HG03432 (cell line): Measurements from ENCODE around the gene IRX4.
"Not testable (repeated sequence)": the region's sequence is repeated elsewhere in the genome, so short reads cannot be mapped to it uniquely, and the experiment has no call there.

ENCODE experiments used
- ATAC-seq: cut with Tn5 transposase; IDR thresholded peaks from one replicate; pipeline ENCODE4 v1.9.1; 2021; ENCODE audit warnings: mild to moderate bottlenecking, moderate library complexity; ENCODE audit not compliant: unreplicated experiment

Gene IRX4

GRCh38 chr5:1860949-1861348 is 21.8 kb downstream of the IRX4 start:
- no peak for ATAC-seq

- ATAC-seq, result no peak
These were observed 22.6 kb downstream of the IRX4 start for GRCh38 chr5:1860021-1860610.

DNA sequence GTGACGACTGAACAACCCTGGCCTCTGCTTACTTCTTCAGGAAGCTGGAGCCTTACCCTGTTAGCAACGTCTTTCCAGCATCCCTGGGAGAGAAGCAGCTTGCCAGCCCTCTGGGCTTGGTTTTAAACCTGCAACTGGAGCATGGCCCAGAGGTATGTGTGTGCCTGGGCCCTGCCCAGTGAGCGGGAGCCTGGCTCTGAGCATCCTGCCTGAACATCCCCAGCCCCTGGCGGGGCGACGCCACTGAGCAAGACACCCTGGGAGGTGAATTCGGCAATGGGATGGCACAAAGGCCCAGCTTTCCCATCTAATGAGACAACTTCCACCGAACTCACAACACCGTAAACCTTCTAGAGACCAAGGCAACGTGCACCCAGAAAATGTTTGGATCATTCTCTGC is 23.6 kb downstream of the IRX4 start:
- no peak for ATAC-seq

- ATAC-seq, result no peak
These were observed 24.3 kb downstream of the IRX4 start for GRCh38 chr5:1858436-1858835.

GRCh38 chr5:1857256-1857600 is 25.5 kb downstream of the IRX4 start:
- no peak for ATAC-seq

GRCh38 chr5:1856596-1857255 is 26.0 kb downstream of the IRX4 start:
- no peak for ATAC-seq

- ATAC-seq, result no peak
These were observed 27.1 kb downstream of the IRX4 start for GRCh38 chr5:1855596-1855995.

DNA sequence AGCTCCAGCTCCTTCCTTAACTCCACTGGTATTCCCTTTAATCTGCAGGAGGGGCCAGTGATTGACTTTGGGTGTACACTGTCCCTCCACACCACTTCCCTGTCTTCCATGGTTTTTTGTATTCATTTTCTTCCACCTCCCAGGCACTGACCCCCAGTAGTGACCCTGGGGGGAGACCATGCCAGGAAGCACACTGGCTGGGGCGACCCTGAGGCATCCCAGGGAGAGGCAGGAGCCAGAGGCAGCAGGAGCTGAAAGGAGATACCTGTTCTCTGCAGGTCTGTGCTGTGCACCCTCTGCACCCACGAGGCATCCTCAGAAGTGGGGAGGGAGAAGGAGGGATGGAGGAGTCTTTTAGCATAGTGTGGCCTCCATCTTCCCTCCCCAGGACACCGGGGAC is 27.6 kb downstream of the IRX4 start:
- ATAC-seq, result no peak

DNA sequence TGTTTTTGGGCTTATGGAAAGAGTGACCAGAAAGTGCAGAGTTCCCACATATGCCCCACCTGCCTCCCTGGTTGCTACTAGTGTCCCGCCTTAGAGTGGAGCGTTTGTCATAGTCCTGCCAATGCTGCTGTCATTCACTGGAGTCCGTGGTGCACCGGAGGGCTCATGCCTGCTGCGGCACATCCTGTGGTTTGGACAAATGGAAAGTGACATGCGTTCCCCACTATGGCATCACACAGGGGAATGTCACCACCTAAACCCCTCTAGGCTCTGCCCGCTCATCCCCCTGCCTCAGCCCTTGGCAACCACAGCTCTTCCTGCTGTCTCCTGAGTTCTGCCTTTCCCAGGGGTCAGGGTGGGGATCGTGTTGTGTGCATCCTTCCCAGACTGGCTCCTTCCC is 29.2 kb downstream of the IRX4 start:
- no peak for ATAC-seq

DNA sequence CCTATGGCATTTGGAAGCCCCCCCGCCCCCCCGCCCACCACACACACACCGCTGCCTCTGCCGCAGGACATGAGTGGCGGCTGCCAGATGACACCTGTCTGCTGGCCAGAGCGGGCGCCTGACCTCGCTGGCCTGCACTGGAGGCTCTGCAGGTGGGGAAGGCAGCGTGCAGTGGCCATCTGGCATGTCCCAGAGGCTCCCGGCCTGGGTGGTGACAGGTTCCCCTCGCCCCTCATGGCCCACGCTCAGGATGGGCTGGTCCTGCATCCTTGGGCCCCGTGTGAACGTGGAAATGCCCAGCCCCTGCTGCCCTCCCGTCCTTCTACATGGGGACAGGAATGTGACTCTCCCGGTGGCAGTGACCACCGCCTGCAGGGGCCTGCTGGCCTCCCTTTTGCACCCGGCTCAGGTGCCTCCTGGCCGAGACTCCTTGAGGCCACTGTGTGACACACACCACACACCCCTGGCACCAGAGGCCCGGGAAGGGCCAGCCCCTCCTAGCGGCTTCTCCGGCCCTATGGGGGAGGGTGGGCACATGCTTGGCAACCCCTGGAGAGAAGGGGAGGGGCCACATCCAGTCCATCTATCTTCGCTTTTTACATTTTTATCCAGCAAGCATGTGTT is 30.3 kb downstream of the IRX4 start:
- ATAC-seq, result no peak

- ATAC-seq, result no peak
These were observed 31.3 kb downstream of the IRX4 start for GRCh38 chr5:1851290-1851934.

GRCh38 chr5:1850324-1851154 is 32.2 kb downstream of the IRX4 start:
- ATAC-seq, result no peak

DNA sequence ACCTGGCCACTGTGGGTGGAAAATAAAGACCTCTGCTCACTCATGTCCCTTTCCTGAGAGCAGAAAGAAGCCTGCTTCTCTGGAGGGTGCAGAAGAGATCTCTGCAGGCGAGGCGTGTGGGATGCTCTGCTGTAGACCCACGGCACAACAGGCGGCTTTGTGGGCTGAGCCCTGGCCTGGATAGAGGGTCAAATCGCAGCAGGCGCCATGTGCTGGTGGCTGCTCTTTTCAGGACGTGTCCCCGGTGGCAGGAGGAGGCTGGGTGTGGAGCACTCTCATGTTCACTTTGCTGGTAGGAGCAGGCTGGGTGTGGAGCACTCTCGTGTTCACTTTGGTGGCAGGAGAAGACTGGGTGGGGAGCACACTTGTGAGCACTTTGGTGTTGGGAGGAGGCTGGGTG is 35.1 kb downstream of the IRX4 start:
- ATAC-seq, result no peak

DNA sequence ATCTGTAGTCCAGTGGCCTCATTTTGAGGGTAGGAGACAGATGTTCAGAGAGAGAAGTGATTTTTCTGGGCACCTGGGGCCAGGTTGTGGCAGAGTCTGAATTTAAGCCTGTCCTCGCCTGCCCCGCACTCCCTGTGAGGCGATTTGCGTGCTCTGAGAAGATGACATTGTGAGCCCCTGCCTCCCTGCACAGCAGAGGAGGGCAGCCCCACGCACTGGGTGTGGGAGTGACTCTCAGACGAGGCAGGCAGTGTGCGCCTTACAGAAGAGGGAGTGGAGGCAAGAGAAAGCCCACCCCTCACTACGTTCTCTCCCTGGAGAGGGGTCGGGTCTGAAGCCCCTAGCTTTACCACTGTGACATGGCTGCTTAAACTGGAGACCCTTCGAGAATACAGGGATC is 35.7 kb downstream of the IRX4 start:
- no peak for ATAC-seq

DNA sequence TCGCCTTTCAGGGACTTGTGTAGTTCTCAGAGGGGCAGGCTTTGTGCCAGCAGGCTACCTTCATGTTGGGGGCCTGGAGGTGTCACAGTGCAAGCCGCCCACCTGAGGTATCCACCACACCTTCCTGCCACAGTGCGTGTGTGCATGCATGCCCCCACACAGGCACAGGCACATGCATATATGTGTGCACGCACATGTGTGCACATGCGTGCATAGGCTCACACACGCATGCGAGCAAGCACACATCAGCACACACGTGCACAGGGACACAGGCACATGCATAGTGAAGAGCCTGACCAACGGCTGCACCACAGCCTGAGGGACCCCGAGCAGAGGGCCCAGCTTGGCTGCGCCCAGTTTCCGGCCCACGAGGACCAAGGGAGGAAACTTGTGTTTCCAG is 36.1 kb downstream of the IRX4 start:
- no peak for ATAC-seq

GRCh38 chr5:1845696-1846095 is 37.0 kb downstream of the IRX4 start:
- no peak for ATAC-seq

GRCh38 chr5:1844708-1845436 is 37.9 kb downstream of the IRX4 start:
- ATAC-seq, result no peak

DNA sequence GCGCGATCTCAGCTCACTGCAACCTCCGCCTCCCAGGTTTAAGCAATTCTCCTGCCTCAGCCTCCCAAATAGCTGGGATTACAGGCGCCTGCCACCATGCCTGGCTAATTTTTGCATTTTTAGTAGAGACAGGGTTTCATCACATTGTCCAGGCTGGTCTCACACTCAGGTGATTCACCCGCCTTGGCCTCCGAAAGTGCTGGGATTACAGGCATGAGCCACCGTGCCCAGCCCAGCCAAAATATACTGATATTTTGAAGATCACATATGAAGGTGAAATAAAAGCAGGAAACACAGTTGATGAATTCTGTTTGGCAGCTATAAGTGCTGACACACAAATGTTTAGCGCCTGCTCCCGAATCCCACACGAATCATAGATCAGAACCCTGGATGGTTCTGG is 39.0 kb downstream of the IRX4 start:
- not testable (repeated sequence) for ATAC-seq

DNA sequence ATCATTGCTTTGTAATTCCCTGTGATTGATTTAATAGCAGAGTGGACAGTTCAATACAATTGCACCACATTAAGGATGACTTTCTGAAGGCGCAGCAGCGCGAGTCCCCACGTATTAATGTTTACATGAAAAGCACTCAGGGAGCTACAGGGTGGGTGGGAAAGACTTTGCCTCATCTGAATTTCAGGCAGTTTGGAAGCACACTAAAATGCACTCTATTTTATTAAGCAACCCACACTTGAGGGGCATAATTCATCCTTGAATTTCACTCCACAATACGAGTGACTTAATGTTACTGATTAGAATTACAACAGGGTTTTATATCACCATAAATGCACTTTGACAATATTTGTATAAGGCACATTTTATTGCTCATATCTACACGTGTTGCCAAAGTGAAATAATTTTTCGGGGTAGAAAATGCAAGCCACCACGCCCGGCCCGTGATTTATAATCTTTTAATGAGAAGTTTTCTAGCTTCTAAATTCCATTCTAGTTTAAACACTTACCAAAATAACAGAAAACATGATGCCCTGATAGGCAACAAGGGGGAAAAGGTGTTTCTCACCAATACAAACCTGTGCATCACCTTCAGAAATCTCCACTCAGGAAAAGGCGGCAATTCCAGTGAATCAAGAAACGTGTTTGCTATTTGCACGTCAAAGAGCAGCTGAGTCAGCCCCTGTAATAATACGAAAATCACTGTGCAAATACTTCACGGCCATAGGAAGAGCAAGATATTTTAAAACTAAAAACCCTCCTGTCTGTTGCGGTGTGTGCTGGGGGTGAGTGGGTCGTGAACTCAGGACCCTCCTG is 40.5 kb downstream of the IRX4 start:
- no peak for ATAC-seq
